Ovary (tissue), 3 donors: ENCODE results near the gene SELENOH.

ENCODE experiments used
- CTCF ChIP-seq, 3 donors: fragments of 450-650 bp in 2 of 3; fragments of 200-600 bp in 1 of 3; IDR thresholded peaks; one replicate each; pipeline versions ENCODE4 v1.5.1 to v1.8.0; 2016 to 2022; ENCODE audit warnings: antibody characterized with exemption in 3 of 3, mild to moderate bottlenecking in 1 of 3
- EP300 ChIP-seq: sonication (generic); formaldehyde crosslinking; IDR thresholded peaks from one replicate; pipeline ENCODE4 v1.6.1; 2017; ENCODE audit warnings: antibody characterized with exemption
- POLR2A ChIP-seq: fragments of 450-650 bp; IDR thresholded peaks from one replicate; pipeline ENCODE4 v1.6.1; 2017; ENCODE audit warnings: antibody characterized with exemption, mild to moderate bottlenecking, moderate library complexity
- donor health status: DM: no; HTN: no; CAD: no.

GRCh38 chr11:57779276-57779675 lies 38.0 kb downstream of the SELENOH start:
- no peak for TF ChIP-seq CTCF (IDR thresholded peaks at IDR 0.05)
- TF ChIP-seq POLR2A, result no peak
- no peak for TF ChIP-seq EP300
